ENCODE measurements around the gene PTPN4. TPM values are rescaled to one million over a fixed set of nuclear protein-coding genes. Genes with fewer than 3 reads are reported as not detected.

PTPN4 gene
- total and polyA plus RNA-seq, 2 of the 13 experiments (the other 11 are each of a cell fraction or from before 2014, with no cell fraction given) = 20.3 to 34.6 TPM

DNA sequence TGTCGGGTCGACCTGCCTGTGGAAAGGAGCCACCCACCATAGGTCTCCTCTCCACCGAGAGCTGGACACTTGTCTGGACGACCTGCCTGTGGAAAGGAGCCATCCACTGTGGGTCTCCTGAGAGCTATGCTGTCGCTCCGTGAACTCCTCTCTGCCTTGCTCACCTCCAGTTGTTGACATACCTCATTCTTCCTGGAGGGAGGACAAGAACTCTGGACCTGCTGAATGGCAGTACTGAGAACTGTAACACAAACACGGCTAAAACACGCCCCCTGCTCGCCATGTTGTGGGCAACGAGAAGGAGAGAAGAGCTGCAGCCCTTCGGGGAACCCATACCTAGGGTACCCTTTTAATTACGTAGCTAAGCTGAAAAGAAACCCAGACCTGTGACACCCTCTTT, 77.6 kb downstream of the PTPN4 start (continued):
- TF ChIP-seq, protein P1, sequence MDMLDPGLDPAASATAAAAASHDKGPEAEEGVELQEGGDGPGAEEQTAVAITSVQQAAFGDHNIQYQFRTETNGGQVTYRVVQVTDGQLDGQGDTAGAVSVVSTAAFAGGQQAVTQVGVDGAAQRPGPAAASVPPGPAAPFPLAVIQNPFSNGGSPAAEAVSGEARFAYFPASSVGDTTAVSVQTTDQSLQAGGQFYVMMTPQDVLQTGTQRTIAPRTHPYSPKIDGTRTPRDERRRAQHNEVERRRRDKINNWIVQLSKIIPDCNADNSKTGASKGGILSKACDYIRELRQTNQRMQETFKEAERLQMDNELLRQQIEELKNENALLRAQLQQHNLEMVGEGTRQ (IDR thresholded peaks at IDR 0.05; ENCODE audit: low read depth, low read length) = no peak
- TF ChIP-seq, protein P1 (CRISPR knock-in tag; IDR thresholded peaks at IDR 0.05; ENCODE audit: borderline replicate concordance) = no peak
- TF ChIP-seq ZNF30 (CRISPR knock-in tag; IDR thresholded peaks at IDR 0.05) (no peak), FOSL2 (CRISPR knock-in tag; IDR thresholded peaks at IDR 0.05) (no peak), DR1 (CRISPR knock-in tag; IDR thresholded peaks at IDR 0.05) (no peak), ZNF782 (CRISPR knock-in tag; IDR thresholded peaks at IDR 0.05; ENCODE audit: borderline replicate concordance) (no peak), ZNF562 (CRISPR knock-in tag; IDR thresholded peaks at IDR 0.05; ENCODE audit: borderline replicate concordance) (no peak), HES4 (CRISPR knock-in tag; IDR thresholded peaks at IDR 0.05; ENCODE audit: borderline replicate concordance) (no peak), KLF9 (CRISPR knock-in tag; IDR thresholded peaks at IDR 0.05; ENCODE audit: low read depth) (no peak), DNMT3B (CRISPR knock-in tag; conservative IDR thresholded peaks at IDR 0.05) (no peak), SMC3 (IDR thresholded peaks at IDR 0.05; ENCODE audit: low read length) (no peak), ZNF709 (CRISPR knock-in tag; IDR thresholded peaks at IDR 0.05) (no peak), HNRNPLL (IDR thresholded peaks at IDR 0.05; ENCODE audit: low read depth, low read length, poor library complexity, severe bottlenecking) (no peak), POLR2AphosphoS2 (IDR thresholded peaks at IDR 0.05; ENCODE audit: low read depth, low read length) (no peak), FOXA1 (IDR thresholded peaks at IDR 0.05) (no peak), FOXA1 (CRISPR knock-in tag; IDR thresholded peaks at IDR 0.05) (peak; percentile 91), ZNF7 (CRISPR knock-in tag; IDR thresholded peaks at IDR 0.05) (no peak), HNF4A (CRISPR knock-in tag; IDR thresholded peaks at IDR 0.05) (peak; percentile 75), RARA (CRISPR knock-in tag; IDR thresholded peaks at IDR 0.05) (no peak), SP4 (CRISPR knock-in tag; IDR thresholded peaks at IDR 0.05) (no peak), RNF2 (conservative IDR thresholded peaks at IDR 0.05; ENCODE audit: low read depth) (no peak)
- TF ChIP-seq, protein P2, sequence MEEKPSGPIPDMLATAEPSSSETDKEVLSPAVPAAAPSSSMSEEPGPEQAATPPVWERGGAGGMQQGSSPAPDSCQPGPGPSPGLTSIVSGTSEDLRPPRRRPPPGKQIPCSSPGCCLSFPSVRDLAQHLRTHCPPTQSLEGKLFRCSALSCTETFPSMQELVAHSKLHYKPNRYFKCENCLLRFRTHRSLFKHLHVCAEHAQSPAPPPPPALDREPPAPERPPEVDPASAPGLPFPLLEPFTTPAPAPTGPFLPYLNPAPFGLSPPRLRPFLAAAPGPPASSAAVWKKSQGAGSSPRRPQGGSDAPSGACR (CRISPR knock-in tag; IDR thresholded peaks at IDR 0.05) = no peak
- TF ChIP-seq, protein P3, sequence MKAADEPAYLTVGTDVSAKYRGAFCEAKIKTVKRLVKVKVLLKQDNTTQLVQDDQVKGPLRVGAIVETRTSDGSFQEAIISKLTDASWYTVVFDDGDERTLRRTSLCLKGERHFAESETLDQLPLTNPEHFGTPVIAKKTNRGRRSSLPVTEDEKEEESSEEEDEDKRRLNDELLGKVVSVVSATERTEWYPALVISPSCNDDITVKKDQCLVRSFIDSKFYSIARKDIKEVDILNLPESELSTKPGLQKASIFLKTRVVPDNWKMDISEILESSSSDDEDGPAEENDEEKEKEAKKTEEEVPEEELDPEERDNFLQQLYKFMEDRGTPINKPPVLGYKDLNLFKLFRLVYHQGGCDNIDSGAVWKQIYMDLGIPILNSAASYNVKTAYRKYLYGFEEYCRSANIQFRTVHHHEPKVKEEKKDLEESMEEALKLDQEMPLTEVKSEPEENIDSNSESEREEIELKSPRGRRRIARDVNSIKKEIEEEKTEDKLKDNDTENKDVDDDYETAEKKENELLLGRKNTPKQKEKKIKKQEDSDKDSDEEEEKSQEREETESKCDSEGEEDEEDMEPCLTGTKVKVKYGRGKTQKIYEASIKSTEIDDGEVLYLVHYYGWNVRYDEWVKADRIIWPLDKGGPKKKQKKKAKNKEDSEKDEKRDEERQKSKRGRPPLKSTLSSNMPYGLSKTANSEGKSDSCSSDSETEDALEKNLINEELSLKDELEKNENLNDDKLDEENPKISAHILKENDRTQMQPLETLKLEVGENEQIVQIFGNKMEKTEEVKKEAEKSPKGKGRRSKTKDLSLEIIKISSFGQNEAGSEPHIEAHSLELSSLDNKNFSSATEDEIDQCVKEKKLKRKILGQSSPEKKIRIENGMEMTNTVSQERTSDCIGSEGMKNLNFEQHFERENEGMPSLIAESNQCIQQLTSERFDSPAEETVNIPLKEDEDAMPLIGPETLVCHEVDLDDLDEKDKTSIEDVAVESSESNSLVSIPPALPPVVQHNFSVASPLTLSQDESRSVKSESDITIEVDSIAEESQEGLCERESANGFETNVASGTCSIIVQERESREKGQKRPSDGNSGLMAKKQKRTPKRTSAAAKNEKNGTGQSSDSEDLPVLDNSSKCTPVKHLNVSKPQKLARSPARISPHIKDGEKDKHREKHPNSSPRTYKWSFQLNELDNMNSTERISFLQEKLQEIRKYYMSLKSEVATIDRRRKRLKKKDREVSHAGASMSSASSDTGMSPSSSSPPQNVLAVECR (CRISPR knock-in tag; IDR thresholded peaks at IDR 0.05; ENCODE audit: borderline replicate concordance) = no peak
- TF ChIP-seq, protein P4, sequence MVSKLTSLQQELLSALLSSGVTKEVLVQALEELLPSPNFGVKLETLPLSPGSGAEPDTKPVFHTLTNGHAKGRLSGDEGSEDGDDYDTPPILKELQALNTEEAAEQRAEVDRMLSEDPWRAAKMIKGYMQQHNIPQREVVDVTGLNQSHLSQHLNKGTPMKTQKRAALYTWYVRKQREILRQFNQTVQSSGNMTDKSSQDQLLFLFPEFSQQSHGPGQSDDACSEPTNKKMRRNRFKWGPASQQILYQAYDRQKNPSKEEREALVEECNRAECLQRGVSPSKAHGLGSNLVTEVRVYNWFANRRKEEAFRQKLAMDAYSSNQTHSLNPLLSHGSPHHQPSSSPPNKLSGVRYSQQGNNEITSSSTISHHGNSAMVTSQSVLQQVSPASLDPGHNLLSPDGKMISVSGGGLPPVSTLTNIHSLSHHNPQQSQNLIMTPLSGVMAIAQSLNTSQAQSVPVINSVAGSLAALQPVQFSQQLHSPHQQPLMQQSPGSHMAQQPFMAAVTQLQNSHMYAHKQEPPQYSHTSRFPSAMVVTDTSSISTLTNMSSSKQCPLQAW (CRISPR knock-in tag; IDR thresholded peaks at IDR 0.05) = peak; percentile 29; the same call in 1 of the 2 replicates
- TF ChIP-seq, protein P5, sequence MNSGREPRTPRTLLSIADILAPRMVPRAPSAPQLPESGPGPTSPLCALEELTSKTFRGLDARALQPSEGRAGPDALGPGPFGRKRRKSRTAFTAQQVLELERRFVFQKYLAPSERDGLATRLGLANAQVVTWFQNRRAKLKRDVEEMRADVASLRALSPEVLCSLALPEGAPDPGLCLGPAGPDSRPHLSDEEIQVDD (CRISPR knock-in tag; IDR thresholded peaks at IDR 0.05; ENCODE audit: borderline replicate concordance) = no peak

Measured in HepG2 (cell line).